GM18951 (cell line): ENCODE results near the gene QTRT2.

Experiments used
- POLR2A ChIP-seq: IDR thresholded peaks from 4 replicates; pipeline ENCODE4 v1.6.1; 2011; ENCODE audit warnings: mild to moderate bottlenecking; ENCODE audit not compliant: insufficient read length, insufficient read depth; ENCODE audit errors: extremely low read depth
- in situ Hi-C: fragments of 300-500 bp; cut with MboI; formaldehyde crosslinking; loops from one replicate; pipeline ENCODE4 v1.12.0; 2022; ENCODE audit warnings: low sequenced_read_pairs, mixed read lengths, inconsistent platforms; ENCODE audit not compliant: unreplicated experiment

QTRT2 gene

GRCh38 chr3:114092151-114093015 lies 35.8 kb downstream of the QTRT2 start:
- no peak for TF ChIP-seq POLR2A
- in situ Hi-C loops: no loop called here

GRCh38 chr3:114093016-114093380 lies 36.5 kb downstream of the QTRT2 start:
- TF ChIP-seq POLR2A: no peak
- in situ Hi-C loops: no loop called here

- in situ Hi-C loops: no loop called here
- TF ChIP-seq POLR2A: no peak
Measured at GRCh38 chr3:114093596-114093995, 37.1 kb downstream of the QTRT2 start.

GRCh38 chr3:114095796-114096195 lies 39.3 kb downstream of the QTRT2 start:
- no peak for TF ChIP-seq POLR2A
- in situ Hi-C loops: no loop called here

GRCh38 chr3:114101101-114101500 lies 44.6 kb downstream of the QTRT2 start:
- in situ Hi-C loops: no loop called here

GRCh38 chr3:114103181-114103580 lies 46.6 kb downstream of the QTRT2 start:
- in situ Hi-C loops: no loop called here
- TF ChIP-seq POLR2A: no peak

More at GRCh38 chr3:114101101-114101500, 44.6 kb downstream of the QTRT2 start:
- no peak for TF ChIP-seq POLR2A

GRCh38 chr3:114103858-114104257 lies 47.3 kb downstream of the QTRT2 start:
- in situ Hi-C loops: no loop called here
- TF ChIP-seq POLR2A: no peak

- no peak for TF ChIP-seq POLR2A
- in situ Hi-C loops: no loop called here
Measured at GRCh38 chr3:114104414-114104813, 47.9 kb downstream of the QTRT2 start.

GRCh38 chr3:114108137-114108536 lies 51.6 kb downstream of the QTRT2 start:
- in situ Hi-C loops: no loop called here
- no peak for TF ChIP-seq POLR2A

- in situ Hi-C loops: no loop called here
Measured at GRCh38 chr3:114110439-114110838, 53.9 kb downstream of the QTRT2 start.

GRCh38 chr3:114111060-114111770 lies 54.7 kb downstream of the QTRT2 start:
- TF ChIP-seq POLR2A: no peak
- in situ Hi-C loops: no loop called here

More at GRCh38 chr3:114110439-114110838, 53.9 kb downstream of the QTRT2 start:
- TF ChIP-seq POLR2A: no peak

- in situ Hi-C loops: no loop called here
- TF ChIP-seq POLR2A: no peak
Measured at GRCh38 chr3:114112696-114113095, 56.2 kb downstream of the QTRT2 start.

GRCh38 chr3:114114719-114115118 lies 58.2 kb downstream of the QTRT2 start:
- in situ Hi-C loops: no loop called here
- TF ChIP-seq POLR2A: no peak

- in situ Hi-C loops: no loop called here
- no peak for TF ChIP-seq POLR2A
Measured at GRCh38 chr3:114115143-114115542, 58.6 kb downstream of the QTRT2 start.

- in situ Hi-C loops: no loop called here
- TF ChIP-seq POLR2A: no peak
Measured at GRCh38 chr3:114119776-114120175, 63.2 kb downstream of the QTRT2 start.
